ENCODE measurements around the gene SETMAR.

The SETMAR gene

GRCh38 chr3:4311496-4311895 lies 8.3 kb downstream of the SETMAR start:
- DNase-seq (ENCODE audit: low read depth), result no peak
- no peak for TF ChIP-seq CTCF (IDR thresholded peaks at IDR 0.05; ENCODE audit: insufficient read depth, low read depth, low read length, missing control alignments)
- no peak overlapping the region for H3K4me3 ChIP-seq (ENCODE audit: low read length)

GRCh38 chr3:4313606-4314293 lies 10.6 kb downstream of the SETMAR start:
- H3K4me3 ChIP-seq (ENCODE audit: low read length), result no peak overlapping the region
- TF ChIP-seq CTCF (IDR thresholded peaks at IDR 0.05; ENCODE audit: insufficient read depth, low read depth, low read length, missing control alignments), result no peak
- DNase-seq (ENCODE audit: low read depth), result peak; percentile 35

GRCh38 chr3:4314688-4315087 lies 11.5 kb downstream of the SETMAR start:
- DNase-seq (ENCODE audit: low read depth), result peak; percentile 17
- TF ChIP-seq CTCF (IDR thresholded peaks at IDR 0.05; ENCODE audit: insufficient read depth, low read depth, low read length, missing control alignments), result peak; percentile 28
- H3K4me3 ChIP-seq (ENCODE audit: low read length), result no peak overlapping the region

GRCh38 chr3:4320096-4320911 lies 17.1 kb downstream of the SETMAR start:
- H3K4me3 ChIP-seq (ENCODE audit: low read length), result no peak overlapping the region
- TF ChIP-seq CTCF (IDR thresholded peaks at IDR 0.05; ENCODE audit: insufficient read depth, low read depth, low read length, missing control alignments), result no peak
- DNase-seq (ENCODE audit: low read depth), result no peak

- no peak overlapping the region for H3K4me3 ChIP-seq (ENCODE audit: low read length)
- DNase-seq (ENCODE audit: low read depth), result no peak
- no peak for TF ChIP-seq CTCF (IDR thresholded peaks at IDR 0.05; ENCODE audit: insufficient read depth, low read depth, low read length, missing control alignments)
Measured at GRCh38 chr3:4321732-4322131, 18.6 kb downstream of the SETMAR start.

GRCh38 chr3:4322635-4323034 lies 19.5 kb downstream of the SETMAR start:
- peak; percentile 86 for DNase-seq (ENCODE audit: low read depth)
- no peak for TF ChIP-seq CTCF (IDR thresholded peaks at IDR 0.05; ENCODE audit: insufficient read depth, low read depth, low read length, missing control alignments)
- H3K4me3 ChIP-seq (ENCODE audit: low read length), result no peak overlapping the region

All from epithelial cell of esophagus (primary cell).